Panc1 (cell line): ENCODE data around the gene PCDHGA1. TPM values are rescaled to one million over a fixed set of nuclear protein-coding genes. Genes with fewer than 3 reads are reported as not detected.

ENCODE experiments used
- ATAC-seq: fragments of 200-7000 bp; cut with Tn5 transposase; 2 replicates; pipeline ENCODE4 v1.9.1; 2020; ENCODE audit warnings: mild to moderate bottlenecking, moderate library complexity
- BruUV-seq: library from RNA; stranded (reverse); fragments of 400-500 nt; replicated peaks from 2 replicates; lab custom pipeline; 2021; lab: Mats Ljungman, UMichigan
- CTCF ChIA-PET: fragments of 300-600 bp; sonication (Branson Sonifier 250); formaldehyde crosslinking; loops from one replicate; lab custom pipeline; 2022; ENCODE audit warnings: antibody characterized with exemption; lab: Charles Lee
- POLR2A ChIA-PET: fragments of 300-600 bp; sonication (Branson Sonifier 250); formaldehyde crosslinking; loops from one replicate; lab custom pipeline; 2022; ENCODE audit warnings: antibody characterized with exemption; lab: Charles Lee
- DNase-seq: peaks from one replicate; pipeline ENCODE4 v3.0.0-alpha.2; 2010; ENCODE audit warnings: low read depth, low spot score
- H3K27ac ChIP-seq: 2 replicates; pipeline ENCODE4 v1.5.1; 2011; ENCODE audit warnings: mild to moderate bottlenecking, low read length, inconsistent platforms
- H3K27me3 ChIP-seq: fragments of 200-500 bp; sonication (Bioruptor generic); 2 replicates; pipeline ENCODE4 v1.6.0; 2014; ENCODE audit warnings: low read length, inconsistent platforms; ENCODE audit not compliant: control insufficient read depth, insufficient read depth
- H3K36me3 ChIP-seq: fragments of 200-500 bp; sonication (Bioruptor generic); 2 replicates; pipeline ENCODE4 v1.5.1; 2014; ENCODE audit warnings: inconsistent platforms, mild to moderate bottlenecking, low read length, moderate library complexity; ENCODE audit not compliant: control insufficient read depth, insufficient read depth
- H3K4me1 ChIP-seq: 2 replicates; pipeline ENCODE4 v1.5.1; 2011; ENCODE audit warnings: inconsistent platforms, mild to moderate bottlenecking, low read length, moderate library complexity; ENCODE audit not compliant: control insufficient read depth, insufficient read depth
- H3K4me3 ChIP-seq, 2 experiments: 2 replicates each; pipeline ENCODE4 v1.5.1; 2011 to 2012; ENCODE audit warnings: low read depth in 2 of 2, low read length in 2 of 2, mild to moderate bottlenecking in 2 of 2, inconsistent platforms in 1 of 2, moderate library complexity in 1 of 2
- H3K9me3 ChIP-seq: fragments of 200-500 bp; sonication (Bioruptor generic); 2 replicates; pipeline ENCODE4 v1.5.1; 2014; ENCODE audit warnings: low read depth, mild to moderate bottlenecking, inconsistent platforms, low read length, moderate library complexity; ENCODE audit not compliant: control insufficient read depth, insufficient read depth
- CTCF ChIP-seq: fragments of 450-650 bp; IDR thresholded peaks from 2 replicates; pipeline ENCODE4 v1.5.1; 2017; ENCODE audit warnings: mild to moderate bottlenecking
- POLR2AphosphoS5 ChIP-seq: IDR thresholded peaks from 2 replicates; pipeline ENCODE4 v1.6.1; 2012; ENCODE audit warnings: mild to moderate bottlenecking, low read depth, low read length, moderate library complexity
- REST ChIP-seq, 2 experiments: IDR thresholded peaks; 2 replicates each; pipeline ENCODE4 v1.6.1; 2011 to 2012; ENCODE audit warnings: low read depth in 2 of 2, control low read depth in 1 of 2, low read length in 1 of 2, mild to moderate bottlenecking in 1 of 2, moderate library complexity in 1 of 2; ENCODE audit not compliant: insufficient read depth in 1 of 2
- SIN3A ChIP-seq: IDR thresholded peaks from 2 replicates; pipeline ENCODE4 v1.6.1; 2012; ENCODE audit warnings: low read depth, mild to moderate bottlenecking, low read length, moderate library complexity, borderline replicate concordance; ENCODE audit not compliant: insufficient read depth
- TCF7L2 ChIP-seq: IDR thresholded peaks from 2 replicates; pipeline ENCODE4 v1.6.1; 2011; ENCODE audit warnings: mild to moderate bottlenecking, low read depth, low read length, inconsistent platforms
- in situ Hi-C: cut with HindIII; loops from 2 replicates; pipeline ENCODE4 v1.10.0; 2016; ENCODE audit warnings: low sequenced_read_pairs, low pct_unique_long_range_greater_than_20kb
- intact Hi-C: fragments of 100-400 bp; cut with micrococcal nuclease; formaldehyde crosslinking; loops from one replicate; pipeline ENCODE4 v1.10.0; 2022; ENCODE audit not compliant: unreplicated experiment
- total RNA-seq: library from RNA; stranded (reverse); gene quantifications from one replicate; pipeline ENCODE4 v1.2.1, GENCODE V29; 2021; ENCODE audit not compliant: unreplicated experiment

PCDHGA1 gene
- total RNA-seq, 1 experiment from 2014 or later: 0.92 TPM

- DNase-seq (no peak), ATAC-seq (no peak)
- Histone ChIP-seq H3K27me3 (no peaks in the 10 kb centered on the region), H3K4me3 (no peak overlapping the region), H3K27ac (no peak overlapping the region), H3K4me1 (no peaks in the 10 kb centered on the region; the same call in 1 of the 2 replicates), H3K36me3 (no peaks in the 10 kb centered on the region), H3K9me3 (no peaks in the 10 kb centered on the region)
- ChIA-PET CTCF (no interaction called here), POLR2A (no interaction called here)
- intact Hi-C loops (no loop called here), in situ Hi-C loops (no loop called here)
- BruUV-seq: no TSS peak
- TF ChIP-seq CTCF (no peak), TCF7L2 (no peak)
Measured at GRCh38 chr5:141486091-141486490, 155.8 kb downstream of the PCDHGA1 start.

- POLR2A ChIA-PET: no interaction called here
- Histone ChIP-seq H3K27me3 (no peaks in the 10 kb centered on the region), H3K4me1 (no peaks in the 10 kb centered on the region; the same call in 1 of the 2 replicates), H3K4me3 (no peak overlapping the region), H3K27ac (no peak overlapping the region), H3K36me3 (no peaks in the 10 kb centered on the region), H3K9me3 (no peaks in the 10 kb centered on the region)
- CTCF ChIA-PET: no interaction called here
- in situ Hi-C loops: no loop called here
- ATAC-seq (no peak), DNase-seq (no peak)
- no TSS peak for BruUV-seq
- intact Hi-C loops: no loop called here
- TF ChIP-seq REST (IDR thresholded peaks at IDR 0.05; ENCODE audit: insufficient read depth in 1 of 2, low read depth in 2 of 2, low read length in 1 of 2) (no peak), POLR2AphosphoS5 (no peak), TCF7L2 (no peak)
Measured at GRCh38 chr5:141487131-141487530, 156.8 kb downstream of the PCDHGA1 start.

- in situ Hi-C loops (no loop called here), intact Hi-C loops (no loop called here)
- no peak for ATAC-seq
- Histone ChIP-seq H3K9me3 (no peaks in the 10 kb centered on the region), H3K27ac (no peak within 1 kb of the TSS), H3K36me3 (no peaks in the 10 kb centered on the region), H3K4me3 (no peak within 1 kb of the TSS), H3K27me3 (no peaks in the 10 kb centered on the region), H3K4me1 (no peaks in the 10 kb centered on the region; the same call in 1 of the 2 replicates)
- POLR2A ChIA-PET: no interaction called here
- TF ChIP-seq REST (IDR thresholded peaks at IDR 0.05; ENCODE audit: insufficient read depth in 1 of 2, low read depth in 2 of 2, low read length in 1 of 2) (no peak), TCF7L2 (no peak), POLR2AphosphoS5 (no peak), CTCF (no peak), SIN3A (no peak)
- no TSS peak for BruUV-seq
- CTCF ChIA-PET: interaction anchor here (0.6 kb wide), 1 partner anchor 103 kb away, joined by 3 read pairs; no protein-coding TSS in a partner anchor
- DNase-seq: no peak
Measured at GRCh38 chr5:141488591-141489561, 158.6 kb downstream of the PCDHGA1 start, which contains the start of gene PCDHGC5. Gene PCDHGC5 (plus strand): TSS chr5:141489081. CDS start chr5:141489241, 160 bp downstream.
